Posterior vena cava (tissue), 2 donors: Measurements from ENCODE around the gene NEK3. TPM values are rescaled to one million over a fixed set of nuclear protein-coding genes. Genes with fewer than 3 reads are reported as not detected.
"Not testable (repeated sequence)": the region's sequence is repeated elsewhere in the genome, so short reads cannot be mapped to it uniquely, and the experiment has no call there.

Source experiments
- DNase-seq: peaks from one replicate; pipeline ENCODE4 v3.0.0-alpha.2; 2020; ENCODE audit warnings: low spot score
- intact Hi-C, 2 donors: fragments of 100-400 bp; cut with DNase I; formaldehyde crosslinking; loops; one replicate each; pipeline versions ENCODE4 v1.14.1 to v1.14.2; 2022 to 2023
- total RNA-seq, 2 donors: library from RNA; stranded (reverse); fragmentation: NEBNext Ultra II Directional; extraction: Animal tissue kit (Norgen Biotek cat#: 25700); gene quantifications; one replicate each; pipeline ENCODE4 v1.2.1, GENCODE V29; 2021
- donor health status: DM: yes; HTN: yes; CAD: no.
- donor health status: DM: yes; HTN: yes; CAD: no.

Gene NEK3
- total RNA-seq, 2 donors from 2014 or later = 12.2 to 17.3 TPM

DNA sequence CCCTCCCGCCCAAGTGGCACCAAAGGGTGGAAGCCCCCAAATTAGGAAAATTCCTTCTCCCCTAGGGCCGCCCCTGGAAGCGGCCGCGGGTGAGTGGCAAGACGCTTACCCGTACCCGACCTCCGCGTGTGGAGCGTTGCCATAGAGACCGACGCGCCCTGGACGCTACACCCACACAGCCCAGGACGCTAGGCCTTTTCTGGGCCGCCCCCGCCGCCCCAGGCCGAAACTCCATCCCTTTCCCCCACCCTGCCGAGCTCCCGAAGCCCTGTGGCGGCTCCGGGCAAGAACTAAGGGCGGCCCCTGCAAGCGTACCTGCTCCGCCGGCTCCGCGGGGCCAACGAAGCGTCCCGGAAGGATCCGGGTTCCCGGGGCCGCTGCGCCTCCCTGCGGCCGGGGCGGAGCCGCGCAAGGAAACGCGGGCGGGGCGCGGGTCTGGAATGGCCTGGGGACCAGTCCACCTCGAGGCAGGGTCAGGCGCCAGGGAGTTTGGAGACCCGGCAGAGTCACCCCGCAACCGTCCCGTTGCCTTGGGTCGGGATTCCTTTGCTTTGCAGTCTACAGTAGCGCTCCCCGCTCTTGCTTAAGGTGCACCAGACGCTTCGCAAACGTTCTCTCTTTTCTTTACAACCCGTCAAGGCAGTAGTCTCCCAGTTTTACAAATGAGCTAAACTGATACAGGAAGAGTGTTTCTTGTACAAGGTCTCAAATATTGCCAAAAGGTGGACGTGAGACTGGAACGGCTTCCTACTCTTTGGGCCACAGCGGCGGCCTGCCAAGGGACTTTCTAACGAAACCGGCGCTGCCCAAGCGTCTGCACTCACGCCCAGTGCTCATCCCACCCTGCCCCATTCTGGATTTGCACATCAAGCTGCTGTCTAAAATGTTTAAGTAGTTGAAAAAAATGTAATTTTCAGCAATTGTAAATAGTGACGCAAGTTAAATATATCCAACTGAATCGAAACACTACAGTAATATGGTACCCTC lies 30.4 kb downstream of the NEK3 start, which contains the start of gene NEK5:
TSS of gene NEK5 (minus strand) at position 360 of the 987 bp plus-strand sequence. CDS start 1,591 bp downstream, outside the sequence.
- intact Hi-C loops = loop anchor here (5.0 to 10.0 kb wide), 4 partner anchors 114 to 312 kb away; partner anchors contain the start of genes ALG11 (in 2 of the 2) and ATP7B (in 2 of the 2)
- DNase-seq = peak; percentile 88

DNA sequence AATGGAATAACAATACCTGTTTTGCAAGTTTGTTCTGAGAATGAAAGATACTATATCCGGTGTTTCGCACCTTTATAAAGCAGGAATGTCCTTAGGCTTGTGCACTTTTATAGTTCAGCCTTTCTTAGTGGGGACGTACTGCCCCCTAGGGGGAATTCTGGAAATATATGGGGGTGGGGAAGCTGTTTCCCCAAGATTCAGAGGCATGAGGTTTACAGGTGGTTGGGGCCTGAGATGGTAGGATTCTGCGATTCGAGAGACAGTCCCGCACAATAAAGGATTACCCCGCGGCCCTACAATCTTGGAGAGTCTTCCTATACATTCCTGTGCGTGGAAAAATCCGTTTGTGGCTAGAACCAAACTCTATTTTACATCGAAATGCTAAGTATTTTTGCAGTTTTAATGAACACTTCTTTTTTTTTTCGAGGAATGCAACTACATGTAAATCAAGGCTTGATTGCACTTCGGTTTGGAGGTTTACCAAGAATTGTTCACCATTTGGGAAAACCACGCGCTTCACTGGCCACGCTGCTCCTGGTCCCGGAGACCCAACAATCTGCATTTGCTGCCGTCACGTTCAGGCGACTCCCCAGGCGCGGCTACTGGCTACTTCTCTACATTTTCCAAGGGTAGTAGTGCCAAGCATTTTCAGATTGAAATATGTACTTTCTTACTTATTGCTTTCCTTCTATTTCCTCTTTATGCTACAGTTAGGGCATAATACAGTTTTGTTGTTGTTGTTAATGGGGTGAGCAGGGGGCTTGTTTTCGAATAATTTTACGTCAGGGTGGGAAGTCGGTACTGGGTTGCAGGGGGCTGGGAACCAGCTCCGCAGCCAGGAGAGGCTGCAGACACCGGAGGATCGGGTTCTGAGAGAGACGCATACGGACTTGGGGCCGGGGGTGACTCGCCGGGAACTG lies 31.4 kb downstream of the NEK3 start:
- intact Hi-C loops = loop anchor here (5.0 to 10.0 kb wide), 4 partner anchors 113 to 311 kb away; partner anchors contain the start of genes ALG11 (in 2 of the 2) and ATP7B (in 2 of the 2)

DNA sequence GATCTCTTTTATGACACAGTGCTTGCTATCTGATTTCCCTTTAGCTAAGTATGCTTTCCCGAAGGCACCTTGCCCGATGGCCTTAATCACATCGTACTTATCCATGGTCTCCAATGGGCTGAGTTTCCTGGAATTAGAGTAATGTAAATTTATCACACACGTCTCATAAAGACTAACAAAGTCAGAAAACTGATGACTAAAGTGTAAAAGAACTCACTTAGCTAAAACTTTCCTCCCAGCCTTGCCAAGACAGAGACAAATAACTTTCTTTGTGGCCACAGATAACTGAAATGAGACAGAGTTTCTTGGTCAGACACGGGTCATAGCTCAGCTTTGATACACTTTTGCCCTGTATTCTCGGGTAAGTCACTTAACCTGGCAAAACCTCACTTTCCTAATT lies 32.0 kb downstream of the NEK3 start:
- DNase-seq = no peak
- intact Hi-C loops = loop anchor here (5.0 to 10.0 kb wide), 4 partner anchors 113 to 310 kb away; partner anchors contain the start of genes ALG11 (in 2 of the 2) and ATP7B (in 2 of the 2)

More for the DNA sequence above, 31.4 kb downstream of the NEK3 start:
- DNase-seq = no peak

DNA sequence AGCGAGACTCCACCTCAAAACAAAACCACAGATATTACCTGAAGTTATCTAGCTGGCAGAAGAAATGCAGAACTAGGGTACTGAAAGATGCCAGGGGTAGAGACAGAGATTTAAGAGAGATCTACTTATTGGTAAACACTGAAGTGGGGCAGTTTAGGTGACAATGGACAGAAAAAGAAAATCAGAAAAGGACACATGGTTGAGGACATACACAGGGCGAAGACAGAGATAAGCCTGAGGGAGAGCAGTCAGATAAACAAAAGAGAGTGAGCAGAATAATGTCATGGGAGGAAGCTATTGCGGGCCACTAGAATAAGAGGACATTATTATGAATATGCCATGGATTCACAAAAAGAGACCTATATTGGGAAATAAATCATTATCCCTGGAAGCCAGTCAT lies 33.9 kb downstream of the NEK3 start:
- intact Hi-C loops = loop anchor here (5.0 to 10.0 kb wide), 4 partner anchors 111 to 308 kb away; partner anchors contain the start of genes ALG11 (in 2 of the 2) and ATP7B (in 2 of the 2)
- no peak for DNase-seq

DNA sequence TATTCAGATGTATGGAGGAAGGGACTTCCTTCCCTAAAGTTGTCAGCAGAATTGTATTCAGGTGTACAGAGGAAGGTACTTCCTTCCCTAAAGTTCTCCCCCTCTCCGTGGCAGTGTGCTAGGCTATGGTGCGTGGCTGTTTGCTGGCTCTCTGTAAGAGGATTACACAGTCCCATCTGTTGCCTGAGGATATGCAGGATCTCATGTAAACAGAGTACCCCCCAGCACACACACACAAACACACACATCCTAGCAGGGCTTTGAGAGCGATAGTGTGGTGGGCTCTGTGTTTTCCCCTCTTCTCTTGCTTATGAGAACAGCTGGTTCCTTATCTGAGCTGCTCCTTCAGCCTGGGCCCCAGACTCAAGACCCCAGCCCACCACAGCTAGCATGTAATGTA lies 40.8 kb downstream of the NEK3 start:
- DNase-seq = no peak
- intact Hi-C loops = no loop called here

- intact Hi-C loops = no loop called here
- DNase-seq = no peak
Observed at GRCh38 chr13:52118095-52118494, 41.3 kb downstream of the NEK3 start.

- no peak for DNase-seq
- intact Hi-C loops = loop anchor here in 1 of 2 donors (5.0 kb wide), 1 partner anchor 585 kb away; no protein-coding TSS in a partner anchor
Observed at GRCh38 chr13:52112591-52112990, 46.8 kb downstream of the NEK3 start.

DNA sequence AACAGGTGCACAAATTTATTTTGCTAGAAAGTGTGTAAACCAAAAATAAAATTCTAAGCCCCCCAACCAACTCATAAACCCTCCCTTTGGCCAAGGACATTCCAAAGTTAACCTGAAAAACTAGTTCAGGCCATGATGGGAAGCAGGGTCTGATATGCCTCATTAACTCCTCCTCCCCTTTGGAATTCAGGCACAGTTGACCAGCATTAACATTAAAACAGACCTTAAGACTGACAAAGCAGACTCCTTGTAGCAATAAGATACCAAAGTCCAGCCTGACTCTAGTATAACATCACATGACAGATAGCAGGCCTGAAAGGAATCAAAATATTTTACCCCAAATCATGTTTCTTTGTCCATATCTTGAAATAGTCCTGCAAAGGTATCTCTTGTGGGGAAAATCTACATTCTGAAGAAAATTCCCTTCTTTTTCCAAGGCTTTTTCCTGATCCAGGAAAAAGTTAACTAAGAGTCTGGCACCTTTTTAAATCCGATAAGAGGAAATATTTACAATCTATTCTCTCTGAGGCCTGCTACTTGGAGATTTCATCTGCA lies 50.2 kb downstream of the NEK3 start:
- DNase-seq = no peak
- intact Hi-C loops = no loop called here

DNA sequence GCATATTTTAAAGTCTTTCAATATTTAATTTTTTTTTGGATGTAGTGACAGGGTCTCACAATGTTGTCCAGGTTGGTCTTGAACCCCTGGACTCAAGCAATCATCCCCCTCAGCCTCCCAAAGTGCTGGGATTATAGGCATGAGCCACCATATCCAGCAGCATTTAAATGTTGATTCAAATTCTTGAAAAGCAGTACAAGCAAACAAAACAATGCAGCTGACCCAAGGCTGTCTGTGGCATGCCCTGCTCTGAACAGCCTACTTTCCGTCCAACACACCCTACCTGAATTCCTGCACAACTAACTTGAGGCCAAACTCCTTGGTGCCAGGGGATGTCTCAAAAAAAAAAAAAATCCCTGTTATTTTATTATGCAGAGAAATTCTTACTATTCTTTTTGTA lies 53.6 kb downstream of the NEK3 start:
- no peak for DNase-seq
- intact Hi-C loops = no loop called here

DNA sequence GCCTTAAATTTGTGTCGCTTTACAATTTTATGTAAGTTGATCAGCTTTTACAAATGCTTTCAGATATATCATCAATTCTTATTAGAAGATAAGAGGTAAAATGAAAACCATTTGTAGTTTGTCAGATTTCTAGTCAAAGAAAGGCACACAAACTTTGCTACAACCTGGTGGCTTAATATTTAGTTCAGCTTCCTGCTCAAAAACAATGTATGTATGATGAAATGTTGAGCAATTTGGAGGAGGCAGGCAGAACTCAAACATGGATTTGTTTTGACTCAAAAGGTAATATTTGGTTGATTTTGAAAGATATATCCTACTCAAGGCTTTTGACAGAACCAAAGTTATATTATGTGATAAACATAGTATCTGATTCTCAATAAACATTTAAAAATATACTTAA lies 54.8 kb downstream of the NEK3 start:
- intact Hi-C loops = no loop called here
- DNase-seq = no peak

DNA sequence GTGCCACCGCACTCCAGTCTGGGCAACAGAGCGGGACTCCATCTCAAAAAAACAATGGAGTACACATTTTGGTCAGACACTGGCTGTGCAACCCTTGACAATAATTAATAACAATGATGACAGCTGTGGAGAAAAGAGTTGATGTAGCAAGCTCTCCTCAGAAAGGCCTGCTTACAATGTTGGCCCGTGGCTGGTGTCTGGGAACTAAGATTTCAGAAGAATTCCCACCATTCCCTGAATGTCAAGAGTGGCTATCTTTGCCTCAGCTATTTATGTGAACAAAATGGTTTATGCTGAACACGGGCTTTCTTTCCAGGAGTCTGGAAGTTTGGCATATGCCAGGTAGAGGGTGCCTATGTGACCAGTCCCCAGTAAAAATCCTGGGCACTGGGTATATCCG lies 56.0 kb downstream of the NEK3 start:
- DNase-seq = no peak
- intact Hi-C loops = no loop called here

GRCh38 chr13:52102423-52102822 lies 57.0 kb downstream of the NEK3 start:
- intact Hi-C loops, DNase-seq: not testable (repeated sequence)

DNA sequence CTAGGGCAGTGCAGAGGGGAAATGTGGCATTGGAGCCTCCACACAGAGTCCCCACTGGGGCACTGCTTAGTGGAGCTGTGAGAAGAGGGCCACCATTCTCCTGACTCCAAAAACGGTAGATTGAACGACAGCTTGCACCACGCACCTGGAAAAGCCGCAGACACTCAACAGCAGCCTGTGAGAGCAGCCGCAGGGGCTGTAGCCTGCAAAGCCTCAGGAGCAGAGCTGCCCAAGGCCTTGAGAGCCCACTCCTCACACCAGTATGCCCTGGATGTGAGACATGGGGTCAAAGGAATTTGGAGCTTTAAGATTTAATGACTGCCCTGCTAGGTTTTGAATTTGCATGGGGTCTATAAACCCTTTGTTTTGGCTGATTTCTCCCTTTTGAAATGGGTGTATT lies 62.2 kb downstream of the NEK3 start:
- no peak for DNase-seq
- intact Hi-C loops = no loop called here

- intact Hi-C loops = no loop called here
- DNase-seq = no peak
Observed at GRCh38 chr13:52096748-52097147, 62.6 kb downstream of the NEK3 start.

DNA sequence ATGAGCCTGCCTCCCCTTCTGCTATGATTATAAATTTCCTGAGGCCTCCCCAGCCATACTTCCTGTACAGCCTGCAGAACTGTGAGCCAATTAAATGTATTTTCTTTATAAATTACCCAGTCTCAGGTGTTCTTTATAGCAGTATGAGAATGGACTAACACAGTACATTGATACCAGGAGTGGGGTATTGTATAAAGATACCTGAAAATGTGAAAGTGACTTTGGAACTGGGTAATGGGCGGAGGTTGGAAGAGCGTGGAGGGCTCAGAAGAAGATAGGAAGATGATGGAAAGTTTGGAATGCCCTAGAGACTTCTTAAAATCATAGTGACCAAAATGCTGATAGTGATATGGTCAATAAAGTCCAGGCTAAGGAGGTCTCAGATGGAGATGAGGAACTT lies 63.3 kb downstream of the NEK3 start:
- no peak for DNase-seq
- intact Hi-C loops = no loop called here

DNA sequence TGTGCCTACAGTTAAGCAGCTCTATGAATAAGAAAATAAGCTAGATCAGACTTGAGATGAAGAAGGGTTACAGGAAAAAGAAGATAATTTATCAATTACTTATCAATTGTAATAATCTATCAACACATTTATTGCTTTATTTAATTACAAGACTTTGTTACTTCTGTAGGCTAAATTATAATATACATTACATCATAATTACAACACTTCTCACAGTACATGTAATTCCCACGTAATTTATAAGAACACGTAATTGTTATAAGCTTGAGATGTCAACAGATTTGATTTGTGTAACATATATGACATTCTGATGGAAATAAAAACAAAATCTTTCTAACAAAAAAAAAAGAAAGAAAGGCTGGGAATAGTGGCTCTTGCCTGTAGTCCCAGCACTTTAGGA lies 67.3 kb downstream of the NEK3 start:
- DNase-seq = no peak
- intact Hi-C loops = no loop called here

DNA sequence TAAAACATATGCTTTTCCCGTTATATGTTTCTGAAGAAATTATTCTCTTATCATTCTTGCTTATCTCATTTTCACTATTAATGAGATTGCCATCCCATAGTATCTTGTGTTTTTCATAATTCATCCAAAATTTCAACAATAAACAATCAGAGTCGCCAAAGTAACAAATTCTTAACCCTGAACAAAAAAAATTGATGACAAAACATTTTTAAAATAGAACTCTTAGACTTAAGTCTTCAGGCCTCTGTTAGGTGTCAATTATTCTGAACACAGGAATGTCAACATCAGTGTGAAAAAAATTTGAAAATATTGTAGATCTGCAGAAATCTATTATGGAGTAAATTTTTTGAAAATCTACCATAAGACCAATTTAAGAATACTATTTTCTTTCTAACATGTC lies 67.9 kb downstream of the NEK3 start:
- intact Hi-C loops = no loop called here
- DNase-seq = no peak

DNA sequence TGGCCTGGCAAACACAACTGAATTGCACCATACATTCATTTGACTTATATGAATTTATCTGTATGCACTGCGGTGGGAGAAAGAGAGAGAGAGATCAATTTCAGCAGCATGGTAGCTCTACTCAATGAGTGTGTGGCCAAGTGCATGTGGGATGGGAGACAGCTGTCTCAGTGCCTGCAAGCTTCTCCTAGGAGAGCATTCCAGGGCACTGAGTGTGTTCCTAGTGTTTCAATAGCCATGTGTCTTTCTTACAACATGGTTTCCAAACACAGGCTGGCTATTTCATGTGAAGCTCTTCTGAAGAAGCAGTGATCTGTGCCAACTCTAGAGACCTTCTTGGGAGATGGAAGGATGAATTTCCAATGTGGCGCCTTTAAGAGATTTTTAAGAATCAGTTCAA lies 74.0 kb downstream of the NEK3 start:
- no peak for DNase-seq
- intact Hi-C loops = no loop called here

- intact Hi-C loops, DNase-seq: not testable (repeated sequence)
Observed at GRCh38 chr13:52084981-52085380, 74.4 kb downstream of the NEK3 start.
